HepG2 (cell line): ENCODE data around the gene BMPR2. TPM values are rescaled to one million over a fixed set of nuclear protein-coding genes. Genes with fewer than 3 reads are reported as not detected.
A peak's percentile ranks its signal among the peaks of the same experiment; 100 is the strongest.

ENCODE experiments used
- ASH2L ChIP-seq: fragments of 300-600, 200-600 bp; sonication (generic); IDR thresholded peaks from 2 replicates; pipeline ENCODE4 v1.7.0; 2017; ENCODE audit warnings: low read depth, mild to moderate bottlenecking, moderate library complexity, mixed read lengths, low read length; ENCODE audit not compliant: insufficient read length
- DMTF1 ChIP-seq: sonication (generic); formaldehyde crosslinking; IDR thresholded peaks from 2 replicates; pipeline ENCODE4 v1.4.0; 2020; ENCODE audit warnings: mild to moderate bottlenecking, missing genetic modification reagents
- ETS1 ChIP-seq: sonication (generic); formaldehyde crosslinking; IDR thresholded peaks from 2 replicates; pipeline ENCODE4 v1.4.0; 2020; ENCODE audit warnings: missing genetic modification reagents
- FOXA1 ChIP-seq, 2 experiments: fragments of 450-650 bp in 1 of 2; sonication (generic) in 1 of 2; formaldehyde crosslinking in 1 of 2; IDR thresholded peaks; 2 replicates each; pipeline versions ENCODE4 v1.4.0 to v1.6.1; 2016 to 2020; ENCODE audit warnings: missing genetic modification reagents in 1 of 2
- HMG20A ChIP-seq: IDR thresholded peaks from 2 replicates; pipeline ENCODE4 v1.6.1; 2016; ENCODE audit warnings: borderline replicate concordance
- ISX ChIP-seq: sonication (generic); formaldehyde crosslinking; conservative IDR thresholded peaks from 2 replicates; pipeline ENCODE4 v1.5.0; 2020; ENCODE audit warnings: missing genetic modification reagents
- KAT7 ChIP-seq: IDR thresholded peaks from 2 replicates; pipeline ENCODE4 v1.6.1; 2018; ENCODE audit warnings: borderline replicate concordance, missing compliant biosample characterization
- MTERF4 ChIP-seq: sonication (generic); formaldehyde crosslinking; IDR thresholded peaks from 2 replicates; pipeline ENCODE4 v1.8.0; 2023; ENCODE audit warnings: mild to moderate bottlenecking, missing genetic modification reagents
- SP2 ChIP-seq: sonication (generic); formaldehyde crosslinking; IDR thresholded peaks from 2 replicates; pipeline ENCODE4 v1.5.1; 2020; ENCODE audit warnings: mild to moderate bottlenecking, missing genetic modification reagents
- SP4 ChIP-seq: sonication (generic); formaldehyde crosslinking; IDR thresholded peaks from 2 replicates; pipeline ENCODE4 v1.8.1; 2023; ENCODE audit warnings: mild to moderate bottlenecking, missing genetic modification reagents
- SRF ChIP-seq: IDR thresholded peaks from 2 replicates; pipeline ENCODE4 v1.6.1; 2011; ENCODE audit warnings: mild to moderate bottlenecking, low read depth, low read length, moderate library complexity
- ZBTB8A ChIP-seq: sonication (generic); formaldehyde crosslinking; IDR thresholded peaks from 2 replicates; pipeline ENCODE4 v1.4.0; 2020; ENCODE audit warnings: mild to moderate bottlenecking, low read depth, missing genetic modification reagents, borderline replicate concordance
- ZNF138 ChIP-seq: sonication (generic); formaldehyde crosslinking; IDR thresholded peaks from 2 replicates; pipeline ENCODE4 v1.5.0; 2020; ENCODE audit warnings: mild to moderate bottlenecking, low read depth, missing genetic modification reagents
- ZNF234 ChIP-seq: sonication (generic); formaldehyde crosslinking; conservative IDR thresholded peaks from 2 replicates; pipeline ENCODE4 v1.5.1; 2020; ENCODE audit warnings: mild to moderate bottlenecking, missing genetic modification reagents
- ZNF282 ChIP-seq: fragments of 450-650 bp; IDR thresholded peaks from 2 replicates; pipeline ENCODE4 v1.6.1; 2018; ENCODE audit not compliant: partially characterized antibody
- ZNF644 ChIP-seq: IDR thresholded peaks from 2 replicates; pipeline ENCODE4 v1.6.1; 2016; ENCODE audit warnings: low read depth
- polyA plus RNA-seq, 8 experiments: library from polyadenylated mRNA; depleted of rRNA in 3 of 8; stranded (reverse) in 7 of 8; unstranded in 1 of 8; fragments of >200 nt; fragmentation: Illumina TruSeq in 4 of 8; extraction: Trizol in 4 of 8; gene quantifications; 2 replicates each; pipeline versions ENCODE4 v1.2.1 to v1.2.3, GENCODE V29; 2011 to 2016; ENCODE audit warnings: low read depth in 4 of 8, missing spikeins in 1 of 8, mixed read lengths in 1 of 8; ENCODE audit not compliant: insufficient read depth in 1 of 8
- total RNA-seq, 5 experiments: library from RNA; depleted of rRNA; stranded (reverse); fragments of >200 nt; fragmentation: Illumina TruSeq; extraction: Trizol; gene quantifications; 2 replicates each; pipeline ENCODE4 v1.2.3, GENCODE V29; 2016; ENCODE audit warnings: low read depth in 1 of 5
- TF ChIP-seq, protein P1 (sequence below): sonication (generic); formaldehyde crosslinking; IDR thresholded peaks from 2 replicates; pipeline ENCODE4 v1.5.0; 2020; ENCODE audit warnings: missing genetic modification reagents
- TF ChIP-seq, protein P2 (sequence below): sonication (generic); formaldehyde crosslinking; IDR thresholded peaks from 2 replicates; pipeline ENCODE4 v1.5.0; 2020; ENCODE audit warnings: missing genetic modification reagents, mild to moderate bottlenecking, borderline replicate concordance

The BMPR2 gene
- total and polyA plus RNA-seq, 2 of the 13 experiments (the other 11 are each of a cell fraction or from before 2014, with no cell fraction given), result 5.5 to 10.3 TPM

- peak; percentile 88 for TF ChIP-seq FOXA1 (IDR thresholded peaks at IDR 0.05)
- peak; percentile 94 for TF ChIP-seq FOXA1 (CRISPR knock-in tag; IDR thresholded peaks at IDR 0.05)
- TF ChIP-seq ZNF138 (CRISPR knock-in tag), result no peak
- no peak for TF ChIP-seq SP2 (CRISPR knock-in tag)
- no peak for TF ChIP-seq ZBTB8A (CRISPR knock-in tag)
- no peak for TF ChIP-seq ZNF234
- no peak for TF ChIP-seq ZNF282
- TF ChIP-seq ETS1, result no peak
- peak; percentile 45; the same call in 1 of the 2 replicates for TF ChIP-seq ZNF644 (CRISPR knock-in tag)
- TF ChIP-seq ISX (CRISPR knock-in tag), result no peak
- no peak for TF ChIP-seq MTERF4 (CRISPR knock-in tag)
- peak; percentile 81; the same call in 1 of the 2 replicates for TF ChIP-seq HMG20A (CRISPR knock-in tag)
- TF ChIP-seq KAT7 (CRISPR knock-in tag), result no peak
- TF ChIP-seq SRF, result no peak
- no peak for TF ChIP-seq DMTF1 (CRISPR knock-in tag)
- peak; percentile 76 for TF ChIP-seq ASH2L
- TF ChIP-seq, protein P1, sequence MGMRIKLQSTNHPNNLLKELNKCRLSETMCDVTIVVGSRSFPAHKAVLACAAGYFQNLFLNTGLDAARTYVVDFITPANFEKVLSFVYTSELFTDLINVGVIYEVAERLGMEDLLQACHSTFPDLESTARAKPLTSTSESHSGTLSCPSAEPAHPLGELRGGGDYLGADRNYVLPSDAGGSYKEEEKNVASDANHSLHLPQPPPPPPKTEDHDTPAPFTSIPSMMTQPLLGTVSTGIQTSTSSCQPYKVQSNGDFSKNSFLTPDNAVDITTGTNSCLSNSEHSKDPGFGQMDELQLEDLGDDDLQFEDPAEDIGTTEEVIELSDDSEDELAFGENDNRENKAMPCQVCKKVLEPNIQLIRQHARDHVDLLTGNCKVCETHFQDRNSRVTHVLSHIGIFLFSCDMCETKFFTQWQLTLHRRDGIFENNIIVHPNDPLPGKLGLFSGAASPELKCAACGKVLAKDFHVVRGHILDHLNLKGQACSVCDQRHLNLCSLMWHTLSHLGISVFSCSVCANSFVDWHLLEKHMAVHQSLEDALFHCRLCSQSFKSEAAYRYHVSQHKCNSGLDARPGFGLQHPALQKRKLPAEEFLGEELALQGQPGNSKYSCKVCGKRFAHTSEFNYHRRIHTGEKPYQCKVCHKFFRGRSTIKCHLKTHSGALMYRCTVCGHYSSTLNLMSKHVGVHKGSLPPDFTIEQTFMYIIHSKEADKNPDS (CRISPR knock-in tag), result no peak
- no peak for TF ChIP-seq SP4 (CRISPR knock-in tag)
- TF ChIP-seq, protein P2, sequence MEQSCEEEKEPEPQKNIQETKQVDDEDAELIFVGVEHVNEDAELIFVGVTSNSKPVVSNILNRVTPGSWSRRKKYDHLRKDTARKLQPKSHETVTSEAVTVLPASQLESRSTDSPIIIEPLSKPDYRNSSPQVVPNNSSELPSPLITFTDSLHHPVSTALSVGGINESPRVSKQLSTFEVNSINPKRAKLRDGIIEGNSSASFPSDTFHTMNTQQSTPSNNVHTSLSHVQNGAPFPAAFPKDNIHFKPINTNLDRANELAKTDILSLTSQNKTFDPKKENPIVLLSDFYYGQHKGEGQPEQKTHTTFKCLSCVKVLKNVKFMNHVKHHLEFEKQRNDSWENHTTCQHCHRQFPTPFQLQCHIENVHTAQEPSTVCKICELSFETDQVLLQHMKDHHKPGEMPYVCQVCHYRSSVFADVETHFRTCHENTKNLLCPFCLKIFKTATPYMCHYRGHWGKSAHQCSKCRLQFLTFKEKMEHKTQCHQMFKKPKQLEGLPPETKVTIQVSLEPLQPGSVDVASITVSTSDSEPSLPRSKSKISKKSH (CRISPR knock-in tag), result no peak
Measured at GRCh38 chr2:202494300-202495229, 118.4 kb downstream of the BMPR2 start (continued).
